ENCODE data around the gene RPS6KA5.

RPS6KA5 gene

DNA sequence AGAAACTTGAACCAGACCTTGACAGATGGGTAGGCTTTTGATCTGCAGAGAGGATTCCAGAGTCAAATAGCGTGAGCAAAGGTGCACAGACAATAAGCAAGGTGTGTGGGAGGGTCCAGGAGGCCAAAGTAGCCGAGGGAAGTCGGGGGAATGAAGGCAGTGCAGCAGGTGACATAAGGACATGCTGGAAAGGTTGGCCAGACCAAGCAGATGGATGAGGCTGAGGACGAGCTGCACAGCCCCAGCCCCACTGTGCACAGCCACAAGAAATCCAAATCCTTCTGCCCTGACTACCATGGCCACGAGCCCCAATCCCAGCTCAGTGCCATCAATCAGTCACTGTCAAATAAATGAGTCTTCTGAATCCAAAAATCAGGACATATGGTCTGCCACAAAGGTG lies 249.6 kb downstream of the RPS6KA5 start:
- POLR2A ChIA-PET: no interaction called here
- DNase-seq (ENCODE audit: extremely low spot score): no peak
- TF ChIP-seq, protein P1, sequence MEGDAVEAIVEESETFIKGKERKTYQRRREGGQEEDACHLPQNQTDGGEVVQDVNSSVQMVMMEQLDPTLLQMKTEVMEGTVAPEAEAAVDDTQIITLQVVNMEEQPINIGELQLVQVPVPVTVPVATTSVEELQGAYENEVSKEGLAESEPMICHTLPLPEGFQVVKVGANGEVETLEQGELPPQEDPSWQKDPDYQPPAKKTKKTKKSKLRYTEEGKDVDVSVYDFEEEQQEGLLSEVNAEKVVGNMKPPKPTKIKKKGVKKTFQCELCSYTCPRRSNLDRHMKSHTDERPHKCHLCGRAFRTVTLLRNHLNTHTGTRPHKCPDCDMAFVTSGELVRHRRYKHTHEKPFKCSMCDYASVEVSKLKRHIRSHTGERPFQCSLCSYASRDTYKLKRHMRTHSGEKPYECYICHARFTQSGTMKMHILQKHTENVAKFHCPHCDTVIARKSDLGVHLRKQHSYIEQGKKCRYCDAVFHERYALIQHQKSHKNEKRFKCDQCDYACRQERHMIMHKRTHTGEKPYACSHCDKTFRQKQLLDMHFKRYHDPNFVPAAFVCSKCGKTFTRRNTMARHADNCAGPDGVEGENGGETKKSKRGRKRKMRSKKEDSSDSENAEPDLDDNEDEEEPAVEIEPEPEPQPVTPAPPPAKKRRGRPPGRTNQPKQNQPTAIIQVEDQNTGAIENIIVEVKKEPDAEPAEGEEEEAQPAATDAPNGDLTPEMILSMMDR (IDR thresholded peaks at IDR 0.05; ENCODE audit: control extremely low read depth, extremely low read depth, low read depth, missing control alignments): no peak
- CTCF ChIA-PET: interaction anchor here (1.2 kb wide), 1 partner anchor 362 kb away, joined by 3 read pairs; no protein-coding TSS in a partner anchor

DNA sequence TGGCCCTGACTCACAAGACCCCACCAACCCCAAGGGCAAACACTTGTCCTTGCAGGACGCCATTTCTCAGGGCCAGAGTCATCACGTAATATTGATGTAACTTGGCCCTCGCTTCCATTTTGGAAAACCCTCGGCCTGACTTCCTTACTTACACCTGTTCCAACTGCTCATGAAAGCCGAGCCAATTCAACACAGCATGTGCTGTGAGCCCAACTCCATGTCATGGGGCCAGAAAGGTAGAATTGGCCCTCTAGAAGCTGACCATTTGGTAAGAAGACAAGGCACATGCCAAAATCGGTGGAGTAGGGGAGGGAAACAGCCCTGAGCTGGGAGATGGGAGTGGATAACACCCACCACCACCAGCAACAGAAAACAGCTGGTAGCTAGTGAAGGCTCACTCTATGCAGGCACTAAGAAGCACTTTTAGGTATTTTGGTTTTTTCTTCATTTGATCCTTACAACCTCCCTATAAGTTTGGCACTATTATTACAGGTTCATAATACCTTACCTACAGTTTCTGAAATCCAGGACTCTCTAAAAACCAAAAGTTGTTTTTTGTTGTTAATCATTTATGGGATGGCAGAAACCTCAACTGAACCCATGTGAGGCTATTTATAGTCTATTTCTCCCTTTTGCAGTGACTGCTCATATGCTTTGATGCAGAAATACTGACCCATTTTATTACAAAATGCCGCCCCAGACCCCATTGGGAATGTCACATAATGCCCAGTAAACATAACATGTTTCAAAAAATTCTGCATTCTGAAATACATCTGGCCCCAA lies 250.7 kb downstream of the RPS6KA5 start:
- TF ChIP-seq, protein P1 (IDR thresholded peaks at IDR 0.05; ENCODE audit: control extremely low read depth, extremely low read depth, low read depth, missing control alignments): no peak
- no peak for DNase-seq (ENCODE audit: extremely low spot score)
- CTCF ChIA-PET: no interaction called here
- POLR2A ChIA-PET: no interaction called here

DNA sequence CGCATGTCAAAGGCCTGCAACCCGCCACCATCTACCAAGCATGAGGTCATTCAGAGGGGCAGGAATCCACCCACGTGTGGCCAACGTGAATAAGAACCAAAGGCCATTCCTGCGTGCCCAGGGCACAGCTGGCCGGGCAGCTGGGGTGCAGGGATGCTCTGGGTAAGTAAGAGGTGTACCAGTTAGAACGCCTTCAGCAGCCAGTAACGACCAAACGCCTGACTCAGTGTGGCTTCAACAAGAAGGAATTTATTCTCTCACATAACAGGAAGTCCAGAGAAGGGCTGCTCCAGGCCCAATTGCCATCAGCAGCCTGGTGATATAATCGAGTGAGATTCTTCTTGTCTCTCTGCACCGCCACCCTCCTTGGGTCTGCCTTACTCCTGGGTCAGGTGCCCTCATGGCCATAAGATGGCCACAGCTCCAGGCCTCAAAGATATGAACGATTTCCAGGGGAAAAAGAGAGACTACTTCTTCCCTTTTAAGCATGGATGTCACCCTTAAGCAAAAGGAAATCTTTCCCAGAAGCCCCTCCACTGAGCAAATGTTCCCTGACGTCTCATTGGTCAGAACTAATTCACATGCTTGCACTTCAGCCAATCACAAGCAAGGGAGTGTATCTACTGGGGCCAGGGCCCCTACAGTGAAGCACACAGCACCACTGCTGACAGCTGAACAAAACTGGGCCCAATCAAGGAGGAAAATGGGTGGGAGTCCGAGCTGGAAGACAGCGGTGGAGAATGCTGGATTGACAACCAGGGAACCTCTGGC lies 251.5 kb downstream of the RPS6KA5 start:
- DNase-seq (ENCODE audit: extremely low spot score): no peak
- ChIA-PET POLR2A (no interaction called here), CTCF (no interaction called here)

DNA sequence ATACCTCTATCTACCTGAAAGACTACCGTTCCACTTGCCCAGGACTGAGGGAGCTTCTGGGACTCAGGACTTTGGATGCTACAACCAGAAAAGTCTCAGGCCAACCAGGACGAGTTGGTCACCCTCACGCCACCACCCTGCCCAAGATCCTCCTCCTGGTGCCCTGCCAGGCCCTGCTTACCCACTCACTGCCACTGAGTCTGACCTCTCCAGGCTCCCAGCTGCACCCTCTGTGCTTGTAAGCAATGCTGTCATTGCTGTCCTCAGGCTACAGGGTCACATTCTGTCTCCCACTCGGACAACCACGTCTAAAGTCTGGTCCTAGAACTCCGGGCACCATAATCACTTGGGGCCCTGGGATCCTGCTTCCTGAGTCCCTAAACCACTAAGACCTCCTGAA lies 253.4 kb downstream of the RPS6KA5 start:
- POLR2A ChIA-PET: no interaction called here
- CTCF ChIA-PET: interaction anchor here (1.0 kb wide), 1 partner anchor 11 kb away, joined by 3 read pairs; no protein-coding TSS in a partner anchor
- TF ChIP-seq, protein P1 (IDR thresholded peaks at IDR 0.05; ENCODE audit: control extremely low read depth, extremely low read depth, low read depth, missing control alignments): no peak
- DNase-seq (ENCODE audit: extremely low spot score): no peak

More for the DNA sequence above, 251.5 kb downstream of the RPS6KA5 start:
- TF ChIP-seq, protein P1 (IDR thresholded peaks at IDR 0.05; ENCODE audit: control extremely low read depth, extremely low read depth, low read depth, missing control alignments): no peak

DNA sequence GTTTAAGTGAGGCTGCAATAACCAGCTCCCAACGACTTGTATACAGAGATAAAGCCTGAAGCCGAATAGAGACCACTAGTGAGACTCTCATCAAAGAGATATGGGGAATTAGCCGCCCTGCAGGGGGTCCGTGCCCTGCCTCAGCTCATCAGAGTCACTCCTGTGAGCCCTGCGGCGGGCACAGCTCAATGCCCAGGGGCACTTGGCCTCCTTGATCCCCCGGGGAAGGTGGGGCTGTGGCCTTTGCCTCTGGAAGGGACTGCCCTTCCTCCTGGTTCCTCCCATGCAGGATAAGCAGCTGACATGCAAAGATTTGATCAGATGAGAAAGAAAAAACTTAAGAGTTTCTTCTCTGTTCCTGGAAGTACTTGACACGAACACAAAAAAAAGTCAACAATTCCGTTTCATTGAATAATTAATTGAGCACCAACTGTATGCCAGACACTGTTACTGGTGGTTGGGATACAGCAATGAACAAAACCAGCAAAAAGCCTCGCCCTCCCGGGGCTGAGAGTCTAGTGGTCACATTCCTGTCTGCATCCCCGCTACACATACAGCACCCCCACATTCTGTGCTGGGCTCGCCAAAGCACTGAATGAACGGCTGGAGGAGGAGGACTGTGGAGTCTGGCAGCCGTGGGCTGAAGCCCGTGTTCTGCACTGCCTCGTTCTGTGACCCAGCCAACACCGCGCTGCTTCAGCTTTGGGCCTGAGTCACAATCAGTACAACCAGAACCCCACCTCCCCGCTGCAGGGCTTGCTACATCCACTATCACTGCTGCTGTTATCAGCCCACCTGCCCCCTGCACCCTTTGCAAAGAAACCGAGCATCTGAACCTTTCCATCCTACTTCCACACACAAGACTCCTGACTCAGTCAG lies 254.5 kb downstream of the RPS6KA5 start:
- no peak for DNase-seq (ENCODE audit: extremely low spot score)
- TF ChIP-seq, protein P1 (IDR thresholded peaks at IDR 0.05; ENCODE audit: control extremely low read depth, extremely low read depth, low read depth, missing control alignments): no peak
- ChIA-PET POLR2A (no interaction called here), CTCF (interaction anchor here (0.8 to 1.3 kb wide), 3 partner anchors 10 to 47 kb away, joined by 3 read pairs; partner anchors contain the start of gene TTC7B)

DNA sequence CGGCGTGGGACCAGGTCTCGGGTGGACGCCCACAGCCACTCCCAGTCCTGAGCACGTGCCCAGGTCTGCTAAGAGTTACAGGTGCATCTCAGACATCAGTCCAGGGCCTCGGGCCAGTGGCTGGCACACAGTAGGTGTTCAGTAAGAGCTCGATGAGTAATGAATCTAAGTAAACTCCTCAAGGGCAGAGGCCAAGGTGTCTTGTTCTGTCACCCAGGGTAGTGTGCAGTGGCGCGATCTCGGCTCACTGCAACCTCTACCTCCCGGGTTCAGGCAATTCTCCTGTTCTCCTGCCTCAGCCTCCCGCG lies 255.4 kb downstream of the RPS6KA5 start:
- DNase-seq (ENCODE audit: extremely low spot score): no peak
- TF ChIP-seq, protein P1 (IDR thresholded peaks at IDR 0.05; ENCODE audit: control extremely low read depth, extremely low read depth, low read depth, missing control alignments): no peak
- ChIA-PET CTCF (interaction anchor here (0.8 to 1.3 kb wide), 3 partner anchors 9 to 47 kb away, joined by 3 read pairs; partner anchors contain the start of gene TTC7B), POLR2A (no interaction called here)
